Mucosa of descending colon (tissue), 3 donors: ENCODE data around the gene SCAF11. TPM values are rescaled to one million over a fixed set of nuclear protein-coding genes. Genes with fewer than 3 reads are reported as not detected.
A peak's percentile ranks its signal among the peaks of the same experiment; 100 is the strongest.

Source experiments
- ATAC-seq: fragments of 200-7000 bp; cut with Tn5 transposase; one replicate; pipeline ENCODE4 v1.9.1; 2020; ENCODE audit warnings: mild to moderate bottlenecking, moderate library complexity
- DNase-seq, 3 donors: peaks; one replicate each; pipeline ENCODE4 v3.0.0-alpha.2; 2020
- H3K36me3 ChIP-seq: fragments of 200-600 bp; one replicate; pipeline ENCODE4 v1.8.0; 2021; ENCODE audit warnings: low read depth, mild to moderate bottlenecking
- H3K4me1 ChIP-seq: fragments of 200-600 bp; one replicate; pipeline ENCODE4 v1.8.0; 2021; ENCODE audit warnings: low read depth, mild to moderate bottlenecking
- H3K4me3 ChIP-seq: fragments of 200-600 bp; one replicate; pipeline ENCODE4 v1.8.0; 2021; ENCODE audit warnings: mild to moderate bottlenecking
- H3K9me3 ChIP-seq: fragments of 200-600 bp; one replicate; pipeline ENCODE4 v1.8.0; 2021; ENCODE audit warnings: mild to moderate bottlenecking
- CTCF ChIP-seq: fragments of 200-600 bp; IDR thresholded peaks from one replicate; pipeline ENCODE4 v1.8.0; 2022; ENCODE audit warnings: antibody characterized with exemption, mild to moderate bottlenecking
- intact Hi-C, 2 donors: fragments of 100-400 bp; cut with DNase I in 1 of 2; cut with micrococcal nuclease in 1 of 2; formaldehyde crosslinking; loops; one replicate each; pipeline versions ENCODE4 v1.11.0 to v1.11.1; 2022; cut with DNase I, micrococcal nuclease
- total RNA-seq, 3 donors: library from RNA; stranded (reverse); fragmentation: NEBNext Ultra II Directional in 2 of 3; extraction: Animal tissue kit (Norgen Biotek cat#: 25700) in 2 of 3; gene quantifications; one replicate each; pipeline versions ENCODE4 v1.2.1 to v1.2.4, GENCODE V29; 2021 to 2023
- donor health status: DM: no; HTN: no; CAD: no; lungs with moderate emphysema.
- donor health status: DM: no; HTN: no; CAD: no.
- donor health status: DM: no; HTN: yes; CAD: no.

Gene SCAF11
- total RNA-seq, 3 donors from 2014 or later: 107 to 131 (median 122) TPM

GRCh38 chr12:45989721-45990467, 480 bp downstream of the SCAF11 start:
- ATAC-seq (peak; percentile 48), DNase-seq (peak; percentile 79 to 85 (median 83))
- H3K4me1 ChIP-seq: peaks cover 25% of the 10 kb centered on the region
- no peak for TF ChIP-seq CTCF
- peak overlapping the region; percentile 54 for H3K4me3 ChIP-seq
- no peaks in the 10 kb centered on the region for H3K36me3 ChIP-seq
- H3K9me3 ChIP-seq: no peaks in the 10 kb centered on the region
- intact Hi-C loops: no loop called here

GRCh38 chr12:45989287-45989686, 1.1 kb downstream of the SCAF11 start:
- intact Hi-C loops: no loop called here

GRCh38 chr12:45988264-45988663, 2.1 kb downstream of the SCAF11 start:
- no peak for TF ChIP-seq CTCF
- DNase-seq (no peak), ATAC-seq (no peak)
- Histone ChIP-seq H3K9me3 (no peaks in the 10 kb centered on the region), H3K4me1 (peaks cover 35% of the 10 kb centered on the region), H3K36me3 (no peaks in the 10 kb centered on the region), H3K4me3 (no peak overlapping the region)
- intact Hi-C loops: no loop called here

More at GRCh38 chr12:45989287-45989686, 1.1 kb downstream of the SCAF11 start:
- no peak for TF ChIP-seq CTCF
- DNase-seq: no peak
- Histone ChIP-seq H3K4me1 (peaks cover 30% of the 10 kb centered on the region), H3K36me3 (no peaks in the 10 kb centered on the region), H3K9me3 (no peaks in the 10 kb centered on the region), H3K4me3 (peak overlapping the region; percentile 54)
- no peak for ATAC-seq

- peaks cover 33% of the 10 kb centered on the region for H3K4me1 ChIP-seq
Observed at GRCh38 chr12:45987340-45987727, 3.0 kb downstream of the SCAF11 start.

GRCh38 chr12:45986641-45987339, 3.6 kb downstream of the SCAF11 start:
- H3K4me1 ChIP-seq: peaks cover 35% of the 10 kb centered on the region
- no peak for TF ChIP-seq CTCF
- DNase-seq (no peak), ATAC-seq (no peak)
- intact Hi-C loops: no loop called here
- H3K36me3 ChIP-seq: no peaks in the 10 kb centered on the region
- H3K4me3 ChIP-seq: no peak overlapping the region
- H3K9me3 ChIP-seq: no peaks in the 10 kb centered on the region

More at GRCh38 chr12:45987340-45987727, 3.0 kb downstream of the SCAF11 start:
- no peaks in the 10 kb centered on the region for H3K36me3 ChIP-seq
- DNase-seq (no peak), ATAC-seq (no peak)
- H3K9me3 ChIP-seq: no peaks in the 10 kb centered on the region
- no peak overlapping the region for H3K4me3 ChIP-seq
- intact Hi-C loops: no loop called here
- TF ChIP-seq CTCF: no peak
